Measurements from ENCODE around the gene LPP.

LPP gene

GRCh38 chr3:188380722-188381121 lies 226.8 kb downstream of the LPP start:
- DNase-seq = no peak

GRCh38 chr3:188383748-188384147 lies 229.8 kb downstream of the LPP start:
- no peak for DNase-seq

- no peak for DNase-seq
Measured at GRCh38 chr3:188385295-188385694, 231.3 kb downstream of the LPP start.

- no peak for DNase-seq
Measured at GRCh38 chr3:188389711-188390342, 235.9 kb downstream of the LPP start.

- DNase-seq = no peak
Measured at GRCh38 chr3:188390343-188390718, 236.4 kb downstream of the LPP start.

- DNase-seq = no peak
Measured at GRCh38 chr3:188390775-188391443, 237.0 kb downstream of the LPP start.

- DNase-seq = no peak
Measured at GRCh38 chr3:188391592-188391991, 237.6 kb downstream of the LPP start.

GRCh38 chr3:188392076-188392475 lies 238.1 kb downstream of the LPP start:
- no peak for DNase-seq

GRCh38 chr3:188394623-188395022 lies 240.7 kb downstream of the LPP start:
- DNase-seq = no peak

- DNase-seq = no peak
Measured at GRCh38 chr3:188396251-188396650, 242.3 kb downstream of the LPP start.

GRCh38 chr3:188396900-188397299 lies 242.9 kb downstream of the LPP start:
- DNase-seq = no peak

GRCh38 chr3:188397766-188398705 lies 244.1 kb downstream of the LPP start:
- DNase-seq = no peak

- no peak for DNase-seq
Measured at GRCh38 chr3:188400494-188401243, 246.7 kb downstream of the LPP start.

- no peak for DNase-seq
Measured at GRCh38 chr3:188401244-188401993, 247.5 kb downstream of the LPP start.

GRCh38 chr3:188402229-188402628 lies 248.3 kb downstream of the LPP start:
- DNase-seq = no peak

- DNase-seq = no peak
Measured at GRCh38 chr3:188403404-188403803, 249.4 kb downstream of the LPP start.

- DNase-seq = no peak
Measured at GRCh38 chr3:188404124-188404523, 250.2 kb downstream of the LPP start.

GRCh38 chr3:188404701-188405100 lies 250.7 kb downstream of the LPP start:
- no peak for DNase-seq

- DNase-seq = no peak
Measured at GRCh38 chr3:188407158-188407880, 253.4 kb downstream of the LPP start.

- DNase-seq = no peak
Measured at GRCh38 chr3:188408831-188409230, 254.9 kb downstream of the LPP start.

GRCh38 chr3:188411750-188412149 lies 257.8 kb downstream of the LPP start:
- DNase-seq = no peak

- no peak for DNase-seq
Measured at GRCh38 chr3:188415196-188415595, 261.2 kb downstream of the LPP start.

Data from left hindlimb (tissue), 1 donor.